CD4-positive, alpha-beta memory T cell (primary cell): Measurements from ENCODE around the gene MLH3. TPM values are rescaled to one million over a fixed set of nuclear protein-coding genes. Genes with fewer than 3 reads are reported as not detected.

ENCODE experiments used
- CTCF ChIA-PET: fragments of 350-600 bp; sonication (Branson Sonifier 250); formaldehyde crosslinking; loops from one replicate; lab custom pipeline; 2021; ENCODE audit warnings: inconsistent platforms; ENCODE audit not compliant: partially characterized antibody; lab: Charles Lee
- POLR2A ChIA-PET: fragments of 350-600 bp; sonication (Branson Sonifier 250); formaldehyde crosslinking; loops from one replicate; lab custom pipeline; 2021; ENCODE audit not compliant: partially characterized antibody; lab: Charles Lee
- DNase-seq, 5 donors: peaks; one replicate each; pipeline versions ENCODE4 v3.0.0 to v3.0.0-alpha.2; 2020 to 2022; ENCODE audit warnings: mixed read lengths in 1 of 5
- H3K27ac ChIP-seq: one replicate; pipeline ENCODE4 v1.7.0; 2013; ENCODE audit warnings: low read depth, low read length
- H3K27me3 ChIP-seq: 2 replicates; pipeline ENCODE4 v1.7.0; 2013; ENCODE audit warnings: mild to moderate bottlenecking, low read length, moderate library complexity; ENCODE audit not compliant: insufficient read depth
- H3K36me3 ChIP-seq: 2 replicates; pipeline ENCODE4 v1.7.0; 2013; ENCODE audit warnings: mild to moderate bottlenecking, low read length, moderate library complexity; ENCODE audit not compliant: insufficient read depth
- H3K4me1 ChIP-seq: 2 replicates; pipeline ENCODE4 v1.7.0; 2013; ENCODE audit warnings: mild to moderate bottlenecking, low read length, moderate library complexity; ENCODE audit not compliant: insufficient read depth
- H3K4me3 ChIP-seq, 2 donors: one replicate each; pipeline ENCODE4 v1.7.0; 2013; ENCODE audit warnings: low read length in 2 of 2, mild to moderate bottlenecking in 1 of 2
- H3K9me3 ChIP-seq, 2 donors: one replicate each; pipeline ENCODE4 v1.7.0; 2013; ENCODE audit warnings: low read length in 2 of 2, control low read depth in 1 of 2; ENCODE audit not compliant: control insufficient read depth in 1 of 2
- H3K27ac Mint-ChIP-seq, 7 donors: one replicate each; pipeline ENCODE4 v1.8.0; 2020 to 2021; ENCODE audit warnings: mixed read lengths in 7 of 7, mild to moderate bottlenecking in 6 of 7, inconsistent platforms in 3 of 7, moderate library complexity in 3 of 7
- H3K27me3 Mint-ChIP-seq, 2 donors: one replicate each; pipeline ENCODE4 v1.8.0; 2020 to 2021; ENCODE audit warnings: mixed read lengths in 2 of 2
- H3K36me3 Mint-ChIP-seq, 2 donors: one replicate each; pipeline ENCODE4 v1.8.0; 2020 to 2021; ENCODE audit warnings: mixed read lengths in 2 of 2, inconsistent platforms in 1 of 2, mild to moderate bottlenecking in 1 of 2
- H3K4me1 Mint-ChIP-seq, 4 donors: one replicate each; pipeline ENCODE4 v1.8.0; 2020 to 2021; ENCODE audit warnings: mixed read lengths in 4 of 4, mild to moderate bottlenecking in 1 of 4
- H3K4me3 Mint-ChIP-seq, 8 donors: one replicate each; pipeline ENCODE4 v1.8.0; 2020 to 2021; ENCODE audit warnings: mixed read lengths in 8 of 8, mild to moderate bottlenecking in 7 of 8, moderate library complexity in 6 of 8, inconsistent platforms in 3 of 8
- H3K9me3 Mint-ChIP-seq, 8 donors: one replicate each; pipeline ENCODE4 v1.8.0; 2020 to 2021; ENCODE audit warnings: mixed read lengths in 8 of 8, mild to moderate bottlenecking in 5 of 8, inconsistent platforms in 3 of 8, moderate library complexity in 1 of 8
- intact Hi-C: fragments of 100-400 bp; cut with micrococcal nuclease; formaldehyde crosslinking; loops from one replicate; pipeline ENCODE4 v1.15.1; 2023
- polyA plus RNA-seq, 2 donors: library from polyadenylated mRNA; unstranded; fragments of 300-500 nt; fragmentation: Illumina TruSeq; gene quantifications; one replicate each; pipeline ENCODE4 v1.2.3, GENCODE V29; 2021
- total RNA-seq, 2 experiments: library from RNA; stranded (reverse); gene quantifications; one replicate each; pipeline ENCODE4 v1.2.3, GENCODE V29; 2021

Gene MLH3
- total and polyA plus RNA-seq, 4 experiments from 2014 or later = 3.9 to 26.8 (median 18.8) TPM

DNA sequence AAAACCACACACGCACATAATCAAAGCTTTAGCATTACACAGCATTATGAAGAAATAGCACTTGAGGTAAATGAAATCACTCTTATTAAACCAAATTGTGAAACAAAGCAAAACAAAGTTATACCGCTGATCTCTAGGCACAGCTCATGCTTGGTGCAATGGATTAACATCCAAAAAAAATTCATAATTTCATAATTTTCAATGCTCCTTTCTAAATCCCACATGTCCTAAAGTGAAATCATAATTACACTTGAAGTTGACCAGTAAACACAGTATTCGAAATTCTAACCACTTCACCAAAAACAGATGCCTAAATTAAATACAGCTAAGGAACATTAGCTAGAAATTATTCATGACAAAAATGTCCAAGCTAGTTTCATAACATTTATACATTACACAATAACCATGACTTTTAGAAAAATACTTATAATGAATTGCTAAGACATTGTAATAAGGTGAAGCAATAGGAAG is 1.5 kb downstream of the MLH3 start:
- Mint-ChIP-seq H3K4me1 (peaks cover 17 to 52% (median 33%) of the 10 kb centered on the region in 4 donors), H3K27me3 (no peaks in the 10 kb centered on the region), H3K9me3 (no peaks in the 10 kb centered on the region), H3K4me3 (peak overlapping the region; percentile 81 to 96 (median 85)), H3K27ac (peak overlapping the region in 4 of 7 donors; percentile 38 to 86 (median 74)), H3K36me3 (peaks cover 7 to 9% of the 10 kb centered on the region in 2 donors)
- no peak overlapping the region for H3K4me3 ChIP-seq
- intact Hi-C loops = loop anchor here (2.0 kb wide), 1 partner anchor 47 kb away; the partner anchor contains the start of gene EIF2B2
- H3K27ac ChIP-seq = no peak overlapping the region
- no peak for DNase-seq
- H3K4me1 ChIP-seq = peaks cover 29% of the 10 kb centered on the region
- H3K27me3 ChIP-seq = no peaks in the 10 kb centered on the region
- ChIA-PET POLR2A (interaction anchor here (1.2 to 2.5 kb wide), 2 partner anchors 14 to 21 kb away, joined by 4 to 18 read pairs; partner anchors contain the start of gene ACYP1), CTCF (interaction anchor here (0.9 to 1.4 kb wide), 3 partner anchors 13 to 21 kb away, joined by 3 to 4 read pairs (median 3); no protein-coding TSS in a partner anchor)
- no peaks in the 10 kb centered on the region for H3K9me3 ChIP-seq
- H3K36me3 ChIP-seq = no peaks in the 10 kb centered on the region

DNA sequence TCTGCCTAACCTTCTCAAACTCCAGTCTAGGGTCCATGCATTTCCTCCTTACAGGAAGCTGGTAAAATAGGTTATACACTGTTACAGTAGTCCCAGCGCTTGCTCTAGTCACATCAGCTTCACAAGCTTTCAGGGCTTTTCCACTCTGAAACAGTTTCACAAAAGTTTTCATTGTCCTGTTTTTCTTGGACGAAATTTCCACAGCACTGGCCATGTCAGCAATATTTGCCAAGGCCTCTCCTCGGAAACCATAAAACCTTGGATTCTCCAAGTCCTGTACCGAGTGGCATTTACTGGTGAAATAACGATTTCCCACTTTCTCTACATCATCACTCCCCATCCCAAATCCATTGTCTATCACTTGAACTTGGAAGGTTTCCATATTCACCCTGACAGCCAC is 2.1 kb downstream of the MLH3 start:
- intact Hi-C loops = no loop called here
- Mint-ChIP-seq H3K9me3 (no peaks in the 10 kb centered on the region), H3K27ac (no peak overlapping the region), H3K27me3 (no peaks in the 10 kb centered on the region), H3K4me1 (peaks cover 22 to 58% (median 38%) of the 10 kb centered on the region in 4 donors), H3K4me3 (peak overlapping the region in 1 of 8 donors; percentile 24), H3K36me3 (peaks cover 7 to 10% of the 10 kb centered on the region in 2 donors)
- no peaks in the 10 kb centered on the region for H3K36me3 ChIP-seq
- DNase-seq = no peak
- no peaks in the 10 kb centered on the region for H3K27me3 ChIP-seq
- no peaks in the 10 kb centered on the region for H3K9me3 ChIP-seq
- H3K4me3 ChIP-seq = no peak overlapping the region
- peaks cover 29% of the 10 kb centered on the region for H3K4me1 ChIP-seq
- ChIA-PET POLR2A (interaction anchor here (1.0 to 1.9 kb wide), 3 partner anchors 14 to 39 kb away, joined by 3 to 8 read pairs (median 3); partner anchors contain the start of gene ACYP1), CTCF (interaction anchor here (1.0 to 1.3 kb wide), 2 partner anchors 14 to 39 kb away, joined by 3 to 6 read pairs; partner anchors contain the start of gene ACYP1)
- no peak overlapping the region for H3K27ac ChIP-seq

DNA sequence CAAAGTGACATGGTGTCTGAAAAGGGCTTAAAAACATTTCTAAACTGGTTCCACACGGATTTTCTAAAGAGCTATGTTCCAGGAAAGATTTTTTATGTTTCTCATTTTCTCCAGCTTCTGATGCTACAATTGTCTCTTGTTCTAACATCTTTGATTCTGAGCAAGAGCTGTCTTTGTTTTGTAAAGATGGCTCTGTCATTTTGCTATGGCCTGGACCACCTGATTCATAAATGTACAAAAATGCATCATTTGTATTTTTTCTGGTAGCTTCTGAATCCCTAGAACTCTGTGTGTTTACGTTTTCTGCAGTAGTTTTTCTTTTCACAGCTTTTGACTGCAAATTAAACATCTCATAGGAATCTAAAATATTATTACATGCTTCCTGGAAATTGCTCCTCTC is 3.2 kb downstream of the MLH3 start:
- Histone ChIP-seq H3K27me3 (no peaks in the 10 kb centered on the region), H3K9me3 (no peaks in the 10 kb centered on the region), H3K27ac (no peak overlapping the region), H3K36me3 (no peaks in the 10 kb centered on the region), H3K4me3 (no peak overlapping the region), H3K4me1 (peaks cover 29% of the 10 kb centered on the region)
- no peak for DNase-seq
- Mint-ChIP-seq H3K36me3 (peaks cover 7 to 10% of the 10 kb centered on the region in 2 donors), H3K27ac (no peak overlapping the region), H3K27me3 (no peaks in the 10 kb centered on the region), H3K4me3 (no peak overlapping the region), H3K9me3 (no peaks in the 10 kb centered on the region), H3K4me1 (peaks cover 24 to 59% (median 40%) of the 10 kb centered on the region in 4 donors)
- intact Hi-C loops = no loop called here
- ChIA-PET POLR2A (interaction anchor here (1.0 to 1.9 kb wide), 3 partner anchors 15 to 40 kb away, joined by 3 to 8 read pairs (median 3); partner anchors contain the start of gene ACYP1), CTCF (interaction anchor here (1.0 to 1.3 kb wide), 3 partner anchors 16 to 143 kb away, joined by 3 to 6 read pairs (median 4); partner anchors contain the start of gene ACYP1)

- H3K27me3 Mint-ChIP-seq = no peaks in the 10 kb centered on the region
- H3K4me3 ChIP-seq = no peak overlapping the region
- no peaks in the 10 kb centered on the region for H3K9me3 ChIP-seq
- H3K36me3 ChIP-seq = no peaks in the 10 kb centered on the region
- H3K27ac ChIP-seq = no peak overlapping the region
- intact Hi-C loops = no loop called here
- DNase-seq = no peak
- no peaks in the 10 kb centered on the region for H3K9me3 Mint-ChIP-seq
- ChIA-PET CTCF (interaction anchor here (1.2 kb wide), 1 partner anchor 143 kb away, joined by 4 read pairs; no protein-coding TSS in a partner anchor), POLR2A (interaction anchor here (1.9 kb wide), 1 partner anchor 16 kb away, joined by 8 read pairs; the partner anchor contains the start of gene ACYP1)
- H3K4me3 Mint-ChIP-seq = no peak overlapping the region
- no peak overlapping the region for H3K27ac Mint-ChIP-seq
- H3K36me3 Mint-ChIP-seq = peaks cover 7 to 11% of the 10 kb centered on the region in 2 donors
- H3K27me3 ChIP-seq = no peaks in the 10 kb centered on the region
- peaks cover 24 to 59% (median 40%) of the 10 kb centered on the region in 4 donors for H3K4me1 Mint-ChIP-seq
- peaks cover 29% of the 10 kb centered on the region for H3K4me1 ChIP-seq
These were observed 3.8 kb downstream of the MLH3 start for GRCh38 chr14:75047506-75047905.

- intact Hi-C loops = no loop called here
- H3K9me3 Mint-ChIP-seq = no peaks in the 10 kb centered on the region
- peaks cover 7 to 17% of the 10 kb centered on the region in 2 donors for H3K36me3 Mint-ChIP-seq
- Histone ChIP-seq H3K27ac (no peak overlapping the region), H3K4me1 (peaks cover 29% of the 10 kb centered on the region), H3K36me3 (no peaks in the 10 kb centered on the region), H3K27me3 (no peaks in the 10 kb centered on the region), H3K9me3 (no peaks in the 10 kb centered on the region), H3K4me3 (no peak overlapping the region)
- POLR2A ChIA-PET = no interaction called here
- H3K27ac Mint-ChIP-seq = no peak overlapping the region
- no peak overlapping the region for H3K4me3 Mint-ChIP-seq
- no peaks in the 10 kb centered on the region for H3K27me3 Mint-ChIP-seq
- DNase-seq = no peak
- CTCF ChIA-PET = no interaction called here
- peaks cover 24 to 59% (median 40%) of the 10 kb centered on the region in 4 donors for H3K4me1 Mint-ChIP-seq
These were observed 4.4 kb downstream of the MLH3 start for GRCh38 chr14:75046899-75047298.

DNA sequence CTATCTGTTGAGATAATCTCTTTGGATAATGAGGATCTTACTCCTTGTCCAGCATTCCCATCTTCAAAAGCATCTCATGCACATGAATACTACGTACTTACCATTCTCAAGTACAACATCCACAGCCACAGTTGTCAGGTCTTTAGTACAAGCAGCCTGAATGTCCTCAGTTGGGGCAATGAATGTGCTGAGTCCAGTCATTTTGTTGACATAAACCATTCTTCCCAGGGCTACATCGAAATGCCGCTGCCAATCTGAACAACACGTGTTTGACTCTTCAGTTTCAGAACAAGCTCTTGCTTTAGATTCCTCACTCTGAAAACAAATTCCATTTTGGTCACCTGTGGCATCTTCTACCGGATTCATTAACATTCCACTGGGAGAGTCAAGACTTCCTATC is 5.0 kb downstream of the MLH3 start:
- peaks cover 24 to 55% (median 38%) of the 10 kb centered on the region in 4 donors for H3K4me1 Mint-ChIP-seq
- H3K27ac Mint-ChIP-seq = no peak overlapping the region
- peaks cover 7 to 16% of the 10 kb centered on the region in 2 donors for H3K36me3 Mint-ChIP-seq
- no peak for DNase-seq
- H3K4me3 ChIP-seq = no peak overlapping the region
- no peaks in the 10 kb centered on the region for H3K9me3 ChIP-seq
- no peaks in the 10 kb centered on the region for H3K27me3 Mint-ChIP-seq
- no peaks in the 10 kb centered on the region for H3K9me3 Mint-ChIP-seq
- H3K36me3 ChIP-seq = peaks cover 4% of the 10 kb centered on the region
- H3K4me1 ChIP-seq = peaks cover 24% of the 10 kb centered on the region
- intact Hi-C loops = no loop called here
- H3K4me3 Mint-ChIP-seq = peak overlapping the region in 1 of 8 donors; percentile 34
- H3K27me3 ChIP-seq = no peaks in the 10 kb centered on the region
- ChIA-PET CTCF (no interaction called here), POLR2A (no interaction called here)
- no peak overlapping the region for H3K27ac ChIP-seq

GRCh38 chr14:75044752-75045151 is 6.5 kb downstream of the MLH3 start:
- Mint-ChIP-seq H3K27me3 (no peaks in the 10 kb centered on the region), H3K36me3 (peaks cover 7 to 16% of the 10 kb centered on the region in 2 donors), H3K4me1 (peaks cover 19 to 39% (median 28%) of the 10 kb centered on the region in 4 donors), H3K4me3 (no peak overlapping the region), H3K27ac (no peak overlapping the region), H3K9me3 (no peaks in the 10 kb centered on the region)
- H3K9me3 ChIP-seq = no peaks in the 10 kb centered on the region
- intact Hi-C loops = no loop called here
- POLR2A ChIA-PET = no interaction called here
- no peak for DNase-seq
- no peak overlapping the region for H3K4me3 ChIP-seq
- no peaks in the 10 kb centered on the region for H3K27me3 ChIP-seq
- CTCF ChIA-PET = interaction anchor here (0.7 kb wide), 1 partner anchor 139 kb away, joined by 3 read pairs; no protein-coding TSS in a partner anchor
- H3K27ac ChIP-seq = no peak overlapping the region
- H3K36me3 ChIP-seq = peaks cover 4% of the 10 kb centered on the region
- peaks cover 14% of the 10 kb centered on the region for H3K4me1 ChIP-seq
